22Rv1 (cell line): ENCODE results near the gene AMPD3.

Source experiments
- H3K27ac ChIP-seq: fragments of 450-650 bp; 2 replicates; pipeline ENCODE4 v1.5.1; 2017
- CTCF ChIP-seq: fragments of 450-650 bp; IDR thresholded peaks from 2 replicates; pipeline ENCODE4 v1.5.1; 2017; ENCODE audit warnings: mild to moderate bottlenecking
- ZFX ChIP-seq: fragments of 450-650 bp; IDR thresholded peaks from 2 replicates; pipeline ENCODE4 v1.6.1; 2017; ENCODE audit warnings: antibody characterized with exemption, borderline replicate concordance

AMPD3 gene

DNA sequence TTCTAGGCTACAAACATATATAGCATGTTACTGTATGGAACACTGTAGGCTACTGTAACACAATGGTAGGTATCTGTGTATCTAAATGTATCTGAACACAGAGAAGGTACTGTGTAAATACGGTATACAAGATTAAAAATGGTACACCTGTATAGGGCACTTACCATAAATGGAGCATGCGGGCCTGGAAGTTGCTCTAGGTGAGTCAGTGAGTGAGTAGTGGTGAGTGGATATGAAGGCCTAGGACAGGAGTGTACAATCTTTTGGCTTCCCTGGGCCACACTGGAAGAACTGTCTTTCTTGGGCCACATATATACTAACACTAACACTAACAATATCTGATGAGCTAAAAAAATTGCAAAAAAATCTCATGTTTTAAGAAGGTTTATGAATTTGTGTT is 64.6 kb downstream of the AMPD3 start:
- peak overlapping the region; percentile 35 for H3K27ac ChIP-seq
- TF ChIP-seq ZFX, result no peak
- no peak for TF ChIP-seq CTCF

DNA sequence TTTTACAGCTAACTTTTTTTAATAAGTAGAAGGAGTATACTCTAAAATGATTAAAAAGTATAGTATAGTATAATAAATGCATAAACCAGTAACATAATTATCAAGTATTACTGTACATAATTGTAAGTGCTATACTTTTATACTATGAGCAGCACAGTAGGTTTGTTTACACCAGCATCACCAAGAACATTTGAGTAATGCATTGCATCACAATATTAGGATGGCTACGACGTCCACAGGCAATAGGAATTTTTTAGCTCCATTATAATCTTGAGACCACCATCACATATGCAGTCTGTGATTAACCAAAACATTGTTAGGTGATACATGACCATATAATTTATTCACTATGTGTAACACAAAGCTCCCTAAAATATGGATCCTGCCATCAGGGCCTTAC is 65.5 kb downstream of the AMPD3 start:
- no peak overlapping the region for H3K27ac ChIP-seq
- no peak for TF ChIP-seq CTCF
- TF ChIP-seq ZFX, result no peak

DNA sequence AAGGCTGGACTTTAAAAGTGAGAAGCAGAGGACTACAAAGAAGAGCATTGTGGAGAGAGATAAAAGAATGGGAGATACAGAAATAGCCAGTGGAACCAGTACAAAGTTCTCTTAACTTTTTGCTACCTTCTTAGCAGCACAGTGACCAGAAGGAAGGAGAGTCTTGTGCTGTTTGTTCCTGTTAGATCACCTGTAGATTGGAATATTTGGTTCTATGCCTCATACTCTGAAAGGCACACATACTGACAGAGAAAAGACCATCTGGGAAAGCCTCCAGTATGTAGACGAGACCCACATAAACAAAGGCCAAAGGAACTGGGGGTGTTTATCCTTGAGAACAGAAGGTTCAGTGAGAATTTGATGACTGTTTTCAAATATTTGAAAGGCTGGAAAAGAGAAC is 67.2 kb downstream of the AMPD3 start:
- no peak overlapping the region for H3K27ac ChIP-seq
- TF ChIP-seq ZFX (no peak), CTCF (no peak)

DNA sequence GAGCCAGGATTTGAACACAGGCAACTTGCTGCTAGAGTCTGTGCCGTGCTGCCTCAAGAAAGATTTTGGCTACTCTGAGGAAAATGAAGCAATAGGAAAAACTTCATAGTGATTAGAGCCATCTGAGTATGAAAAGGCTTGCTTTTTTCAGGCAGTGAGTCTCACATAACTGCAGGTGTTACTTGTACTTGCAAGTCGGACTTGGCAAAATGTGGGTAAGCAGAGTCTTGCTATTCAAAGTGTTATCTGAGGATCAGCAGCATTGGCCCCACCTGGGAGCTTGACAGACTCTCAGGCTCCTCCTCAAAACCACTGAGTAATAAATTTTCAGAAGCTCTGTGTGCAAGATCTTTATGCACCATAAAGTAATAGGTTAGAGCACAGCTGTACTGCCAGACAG is 67.9 kb downstream of the AMPD3 start:
- TF ChIP-seq ZFX (no peak), CTCF (no peak)
- no peak overlapping the region for H3K27ac ChIP-seq

GRCh38 chr11:10524471-10524870 is 69.4 kb downstream of the AMPD3 start:
- H3K27ac ChIP-seq, result no peak overlapping the region
- no peak for TF ChIP-seq CTCF
- no peak for TF ChIP-seq ZFX

DNA sequence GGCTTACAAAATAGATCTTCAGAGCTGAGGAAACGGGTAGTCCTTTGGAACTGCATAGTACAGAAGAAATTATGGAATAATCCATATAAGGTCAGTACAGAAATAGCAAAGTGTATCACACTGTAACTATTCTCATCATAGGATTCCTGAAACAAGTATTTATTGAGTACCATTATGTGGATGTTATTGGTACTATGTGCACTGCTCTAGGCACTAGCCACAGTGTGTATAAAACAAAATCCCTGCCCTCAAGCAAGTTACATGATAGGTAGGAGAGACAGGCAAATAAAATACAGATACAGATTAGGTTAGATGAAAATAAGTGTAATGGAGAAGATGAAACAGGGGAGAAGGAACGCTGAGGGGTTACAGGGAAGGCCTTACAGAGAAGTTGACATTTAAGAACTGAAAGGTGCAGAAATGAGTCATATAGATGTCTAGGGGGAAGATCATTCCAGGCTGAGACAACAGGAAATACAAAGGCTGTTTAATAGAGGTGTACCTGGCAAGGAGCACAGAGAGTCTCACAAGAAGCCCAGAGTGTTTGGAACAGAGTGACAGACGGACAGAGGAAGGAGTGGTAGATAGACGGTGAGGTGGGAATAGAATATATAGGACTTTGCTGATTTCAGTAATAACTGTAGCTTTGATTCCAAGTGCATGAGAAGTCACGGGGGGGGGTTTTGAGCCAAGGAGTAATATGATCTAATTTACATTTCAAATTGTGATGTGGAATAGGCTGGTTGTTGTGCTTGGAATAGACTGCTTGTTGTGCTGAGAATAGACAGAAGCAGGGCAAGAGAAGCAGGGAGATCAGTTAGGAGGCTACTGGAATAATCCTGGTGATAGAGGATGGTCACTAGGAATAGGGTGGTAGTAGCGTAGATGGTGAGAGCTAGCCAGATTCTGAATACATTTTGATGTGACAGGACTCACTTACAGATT is 72.2 kb downstream of the AMPD3 start:
- peak overlapping the region; percentile 69 for H3K27ac ChIP-seq

More for the DNA sequence above, 72.2 kb downstream of the AMPD3 start:
- TF ChIP-seq ZFX (no peak), CTCF (no peak)
